Measurements from ENCODE around the gene QSOX1. TPM values are rescaled to one million over a fixed set of nuclear protein-coding genes. Genes with fewer than 3 reads are reported as not detected.

The QSOX1 gene, protein sequence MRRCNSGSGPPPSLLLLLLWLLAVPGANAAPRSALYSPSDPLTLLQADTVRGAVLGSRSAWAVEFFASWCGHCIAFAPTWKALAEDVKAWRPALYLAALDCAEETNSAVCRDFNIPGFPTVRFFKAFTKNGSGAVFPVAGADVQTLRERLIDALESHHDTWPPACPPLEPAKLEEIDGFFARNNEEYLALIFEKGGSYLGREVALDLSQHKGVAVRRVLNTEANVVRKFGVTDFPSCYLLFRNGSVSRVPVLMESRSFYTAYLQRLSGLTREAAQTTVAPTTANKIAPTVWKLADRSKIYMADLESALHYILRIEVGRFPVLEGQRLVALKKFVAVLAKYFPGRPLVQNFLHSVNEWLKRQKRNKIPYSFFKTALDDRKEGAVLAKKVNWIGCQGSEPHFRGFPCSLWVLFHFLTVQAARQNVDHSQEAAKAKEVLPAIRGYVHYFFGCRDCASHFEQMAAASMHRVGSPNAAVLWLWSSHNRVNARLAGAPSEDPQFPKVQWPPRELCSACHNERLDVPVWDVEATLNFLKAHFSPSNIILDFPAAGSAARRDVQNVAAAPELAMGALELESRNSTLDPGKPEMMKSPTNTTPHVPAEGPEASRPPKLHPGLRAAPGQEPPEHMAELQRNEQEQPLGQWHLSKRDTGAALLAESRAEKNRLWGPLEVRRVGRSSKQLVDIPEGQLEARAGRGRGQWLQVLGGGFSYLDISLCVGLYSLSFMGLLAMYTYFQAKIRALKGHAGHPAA
- 62.3 to 78.8 TPM (median 78.1 TPM) in 5 replicates for total RNA-seq (2022; extraction: Qiagen RNA extraction)

DNA sequence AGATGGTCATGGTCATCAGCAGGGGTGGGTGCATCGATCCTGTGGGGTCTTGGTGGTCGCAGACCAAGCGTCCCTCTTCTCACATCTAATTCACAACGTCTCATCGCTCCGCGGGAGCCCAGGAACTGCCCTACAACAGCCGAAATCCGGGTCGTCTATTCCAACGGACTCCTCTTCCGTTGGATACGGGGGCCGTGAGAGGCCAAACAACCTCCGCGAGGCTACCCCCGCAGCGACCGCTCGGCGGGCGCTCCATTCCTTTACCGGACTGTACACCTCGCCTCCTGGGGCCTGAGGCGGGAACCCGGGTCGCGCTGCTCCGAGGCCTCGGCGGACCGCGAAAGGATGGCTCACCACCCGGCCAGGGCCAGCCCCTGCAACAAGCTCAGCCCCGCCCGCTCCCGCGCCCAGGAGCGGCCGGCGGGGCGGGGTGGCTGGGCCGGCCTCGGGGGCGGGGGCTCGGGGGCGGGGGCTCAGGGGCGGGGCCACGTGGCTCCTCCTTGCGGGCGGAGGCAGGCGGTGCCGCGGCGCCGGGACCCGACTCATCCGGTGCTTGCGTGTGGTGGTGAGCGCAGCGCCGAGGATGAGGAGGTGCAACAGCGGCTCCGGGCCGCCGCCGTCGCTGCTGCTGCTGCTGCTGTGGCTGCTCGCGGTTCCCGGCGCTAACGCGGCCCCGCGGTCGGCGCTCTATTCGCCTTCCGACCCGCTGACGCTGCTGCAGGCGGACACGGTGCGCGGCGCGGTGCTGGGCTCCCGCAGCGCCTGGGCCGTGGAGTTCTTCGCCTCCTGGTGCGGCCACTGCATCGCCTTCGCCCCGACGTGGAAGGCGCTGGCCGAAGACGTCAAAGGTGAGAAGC lies at the start of gene QSOX1:
Gene QSOX1, plus strand, starts transcription at position 545 of the 857 bp plus-strand sequence. Its CDS starts 39 bp downstream, at position 584.

DNA sequence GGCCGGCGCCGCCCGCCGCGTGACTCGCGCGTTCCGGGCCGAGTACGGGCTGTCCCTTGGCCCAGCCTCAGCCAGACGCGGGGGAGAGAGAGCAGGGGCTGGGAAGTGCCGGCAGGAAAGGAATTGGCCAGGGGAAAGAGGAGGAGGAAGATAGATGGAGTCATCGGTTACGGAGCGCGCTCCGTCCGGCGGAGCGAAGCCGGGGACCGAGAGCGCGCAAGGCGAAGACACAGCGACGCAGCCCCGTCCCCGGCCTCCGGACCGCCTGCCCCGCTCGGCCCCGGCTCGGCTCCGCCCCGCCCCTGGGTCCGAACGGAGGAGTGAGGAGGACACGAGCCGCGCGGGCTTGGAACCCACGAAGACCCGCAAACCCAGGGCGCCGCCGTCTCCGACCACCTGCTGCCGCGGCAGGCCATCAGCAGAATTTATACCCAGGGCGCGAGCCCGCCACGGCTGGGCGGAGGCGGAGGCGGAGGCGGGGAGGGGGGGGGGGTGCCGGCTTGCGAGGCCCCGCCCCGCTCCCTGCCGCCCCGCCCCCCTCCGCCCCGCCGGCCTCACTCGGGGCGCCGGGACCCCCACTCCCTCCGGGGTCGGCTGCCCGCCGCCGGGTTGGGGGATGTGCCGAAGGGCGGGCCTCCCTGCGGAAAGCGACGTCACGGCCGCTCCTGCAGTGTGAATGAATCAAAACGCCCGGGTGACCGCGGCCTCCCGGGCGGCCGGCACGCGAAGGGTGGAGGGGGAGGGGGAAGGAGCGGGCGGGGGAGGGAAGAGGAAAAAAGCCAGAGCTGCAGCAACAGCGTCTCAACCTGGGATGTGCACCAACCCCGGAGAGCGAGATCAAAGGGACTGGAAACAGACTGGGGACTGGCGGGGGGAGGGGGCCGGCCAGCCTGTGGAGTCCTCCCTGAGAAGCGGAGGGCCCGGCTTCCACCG lies 75.1 kb downstream of the QSOX1 start, which contains the start of gene LHX4:
Gene LHX4, plus strand, starts transcription at position 782 of the 933 bp plus-strand sequence. CDS start 266 bp downstream, outside the sequence.

Other genes starting within 250 kb of the QSOX1 start
- 8.4 to 14.1 TPM (median 10.8 TPM) in 5 replicates for gene CEP350, start 200.1 kb upstream of the QSOX1 start, total RNA-seq (2022; extraction: Qiagen RNA extraction)
- 0.32 to 0.46 TPM (median 0.33 TPM) in 5 replicates for gene LHX4, start 75.4 kb downstream of the QSOX1 start, total RNA-seq (2022; extraction: Qiagen RNA extraction)

Data from A549 treated with AZD2906 at 1 μM for 4 hours (cell line).